Measurements from ENCODE around the gene SAFB2.

Gene SAFB2

GRCh38 chr19:5586300-5587070 is 36.1 kb downstream of the SAFB2 start:
- Mint-ChIP-seq H3K4me3 (no peak overlapping the region), H3K27ac (peak overlapping the region; percentile 71), H3K27me3 (no peaks in the 10 kb centered on the region), H3K4me1 (peaks cover 14% of the 10 kb centered on the region), H3K36me3 (peaks cover 49% of the 10 kb centered on the region), H3K9me3 (no peaks in the 10 kb centered on the region)
- peak; percentile 37 for ATAC-seq

DNA sequence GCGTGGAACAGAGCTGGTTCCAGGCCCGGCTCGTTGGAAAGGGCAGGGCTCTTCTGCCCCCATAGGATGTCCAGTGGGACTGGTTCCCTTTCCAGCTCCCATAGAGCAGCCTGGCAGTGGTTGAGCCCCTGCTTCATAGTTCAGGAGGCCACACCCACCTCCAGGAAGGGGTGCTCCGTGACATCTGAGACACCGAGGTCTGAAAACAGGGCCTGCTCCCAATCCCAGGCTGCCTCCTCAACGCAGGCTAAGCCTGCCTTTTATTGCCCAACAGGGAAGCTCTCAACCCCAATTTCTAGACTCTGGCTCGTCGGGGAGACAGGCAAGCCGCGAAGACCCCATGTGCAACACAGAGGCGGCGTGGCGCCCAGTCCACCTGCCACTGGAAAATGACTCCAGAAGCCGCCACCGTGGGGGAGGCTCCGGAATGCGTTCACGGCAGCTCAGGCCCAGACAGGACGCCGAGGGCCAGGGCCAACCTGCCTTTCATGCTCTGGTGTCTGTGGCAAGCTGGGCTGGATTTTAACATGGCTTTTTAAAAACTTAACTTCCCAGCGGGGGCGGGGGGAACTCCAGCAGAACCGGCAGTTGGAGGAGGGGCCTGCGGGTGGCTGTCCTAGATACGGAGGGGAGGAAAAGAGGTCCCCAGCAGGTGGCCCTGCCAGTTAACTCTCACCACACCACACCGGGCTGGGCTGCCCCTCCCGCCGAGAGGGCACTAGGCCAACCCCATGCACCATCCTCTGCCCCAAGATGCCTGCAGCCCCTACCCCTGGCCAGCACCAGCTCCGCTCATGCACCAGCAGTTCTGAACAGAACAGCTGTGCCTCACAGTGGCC is 36.9 kb downstream of the SAFB2 start:
- H3K9me3 Mint-ChIP-seq: no peaks in the 10 kb centered on the region
- ATAC-seq: peak; percentile 64
- H3K27ac Mint-ChIP-seq: peak overlapping the region; percentile 71
- H3K27me3 Mint-ChIP-seq: no peaks in the 10 kb centered on the region
- H3K4me3 Mint-ChIP-seq: no peak overlapping the region
- peaks cover 44% of the 10 kb centered on the region for H3K36me3 Mint-ChIP-seq
- peaks cover 14% of the 10 kb centered on the region for H3K4me1 Mint-ChIP-seq

DNA sequence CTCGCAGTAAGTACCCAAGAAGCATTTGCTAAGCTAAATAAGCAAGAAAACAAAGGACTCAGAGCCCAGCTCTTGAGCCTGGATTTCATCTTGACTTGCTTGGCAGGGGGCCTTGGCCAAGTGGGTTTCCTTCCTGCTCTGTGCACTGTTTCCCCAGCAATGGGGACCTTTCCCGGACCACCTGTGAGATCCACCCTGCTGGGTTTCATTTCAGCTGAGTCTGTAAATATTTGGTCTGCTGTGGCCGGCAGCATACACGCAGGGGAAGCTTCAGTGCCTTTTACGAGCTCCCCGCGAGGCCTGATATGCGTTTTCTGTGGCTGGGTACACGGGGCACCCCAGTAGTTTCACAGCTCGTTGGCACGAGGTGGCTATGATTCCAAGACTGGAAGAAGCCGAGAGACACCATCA is 42.4 kb downstream of the SAFB2 start:
- H3K9me3 Mint-ChIP-seq: no peaks in the 10 kb centered on the region
- H3K36me3 Mint-ChIP-seq: peaks cover 12% of the 10 kb centered on the region
- no peak overlapping the region for H3K4me3 Mint-ChIP-seq
- H3K4me1 Mint-ChIP-seq: peaks cover 12% of the 10 kb centered on the region
- ATAC-seq: no peak
- no peaks in the 10 kb centered on the region for H3K27me3 Mint-ChIP-seq
- no peak overlapping the region for H3K27ac Mint-ChIP-seq

- ATAC-seq: no peak
- H3K27ac Mint-ChIP-seq: no peak overlapping the region
- H3K36me3 Mint-ChIP-seq: peaks cover 16% of the 10 kb centered on the region
- peaks cover 12% of the 10 kb centered on the region for H3K4me1 Mint-ChIP-seq
- no peaks in the 10 kb centered on the region for H3K27me3 Mint-ChIP-seq
- no peak overlapping the region for H3K4me3 Mint-ChIP-seq
- H3K9me3 Mint-ChIP-seq: peaks cover 1% of the 10 kb centered on the region
Observed at GRCh38 chr19:5579697-5580096, 42.9 kb downstream of the SAFB2 start.

- Mint-ChIP-seq H3K27ac (no peak overlapping the region), H3K9me3 (peaks cover 4% of the 10 kb centered on the region), H3K27me3 (no peaks in the 10 kb centered on the region), H3K4me1 (peaks cover 12% of the 10 kb centered on the region), H3K4me3 (no peak overlapping the region), H3K36me3 (peaks cover 20% of the 10 kb centered on the region)
- ATAC-seq: no peak
Observed at GRCh38 chr19:5579286-5579685, 43.3 kb downstream of the SAFB2 start.

- Mint-ChIP-seq H3K27ac (no peak overlapping the region), H3K36me3 (peaks cover 20% of the 10 kb centered on the region), H3K27me3 (no peaks in the 10 kb centered on the region), H3K4me3 (no peak overlapping the region), H3K9me3 (peaks cover 4% of the 10 kb centered on the region), H3K4me1 (peaks cover 12% of the 10 kb centered on the region)
- ATAC-seq: peak; percentile 83
Observed at GRCh38 chr19:5578097-5578846, 44.3 kb downstream of the SAFB2 start.

DNA sequence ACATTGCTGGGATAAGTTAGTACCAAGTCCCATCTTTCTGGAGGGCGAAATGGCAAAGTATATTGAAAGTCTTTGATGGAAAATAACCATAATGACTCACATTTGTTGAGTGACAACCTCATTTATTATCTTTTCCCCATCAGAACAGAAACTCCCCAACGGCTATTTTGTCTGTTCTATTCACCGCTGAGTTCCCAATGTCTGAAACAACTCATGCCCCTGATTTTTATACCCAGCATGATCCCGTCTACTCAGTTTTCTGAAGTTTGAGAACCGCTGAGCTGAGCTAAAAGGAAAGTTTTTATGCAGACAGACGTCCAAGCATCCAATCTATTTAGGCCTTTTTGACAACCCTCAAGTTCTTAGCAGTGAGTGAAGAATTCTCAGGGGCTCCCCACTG is 47.0 kb downstream of the SAFB2 start:
- peaks cover 4% of the 10 kb centered on the region for H3K9me3 Mint-ChIP-seq
- no peaks in the 10 kb centered on the region for H3K27me3 Mint-ChIP-seq
- no peak overlapping the region for H3K4me3 Mint-ChIP-seq
- no peak overlapping the region for H3K27ac Mint-ChIP-seq
- peaks cover 14% of the 10 kb centered on the region for H3K36me3 Mint-ChIP-seq
- ATAC-seq: no peak
- peaks cover 12% of the 10 kb centered on the region for H3K4me1 Mint-ChIP-seq

DNA sequence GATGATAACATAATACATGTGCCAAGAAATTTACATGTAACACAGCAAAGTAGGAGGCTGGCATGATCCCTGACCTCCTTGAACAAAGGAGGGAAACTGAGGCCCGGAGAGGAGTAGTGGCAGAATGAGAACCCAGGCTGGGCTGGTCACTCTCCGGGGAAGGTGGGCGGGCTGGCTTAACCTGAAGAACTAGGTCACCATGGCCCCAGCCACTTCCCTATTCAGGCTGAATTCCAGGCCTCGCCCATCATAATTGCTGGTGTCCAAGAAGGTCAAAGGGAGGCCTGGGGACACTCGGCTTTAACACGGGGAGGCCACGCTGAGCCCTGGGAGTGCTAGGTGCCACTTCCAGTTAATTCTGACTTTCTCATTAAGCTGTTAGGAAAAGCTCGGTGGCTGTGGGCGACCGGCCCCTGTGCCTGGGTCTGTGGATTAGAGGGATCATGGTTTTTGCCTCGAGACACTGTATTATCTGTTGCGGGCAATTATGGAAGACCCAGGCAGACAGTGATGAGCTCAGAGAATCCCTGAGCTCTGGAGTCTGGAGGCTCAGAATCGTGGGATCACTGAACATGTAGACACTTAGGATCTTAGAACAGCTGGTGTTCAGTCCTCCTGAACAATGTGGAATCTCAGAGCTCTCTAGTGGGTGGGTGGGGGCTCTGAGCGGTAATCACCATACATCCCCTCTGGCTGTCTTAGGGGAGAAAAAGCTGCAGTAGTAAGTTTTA is 49.9 kb downstream of the SAFB2 start:
- Mint-ChIP-seq H3K4me3 (no peak overlapping the region), H3K9me3 (peaks cover 4% of the 10 kb centered on the region), H3K4me1 (peaks cover 2% of the 10 kb centered on the region), H3K36me3 (peaks cover 7% of the 10 kb centered on the region), H3K27me3 (no peaks in the 10 kb centered on the region), H3K27ac (no peak overlapping the region)
- no peak for ATAC-seq

DNA sequence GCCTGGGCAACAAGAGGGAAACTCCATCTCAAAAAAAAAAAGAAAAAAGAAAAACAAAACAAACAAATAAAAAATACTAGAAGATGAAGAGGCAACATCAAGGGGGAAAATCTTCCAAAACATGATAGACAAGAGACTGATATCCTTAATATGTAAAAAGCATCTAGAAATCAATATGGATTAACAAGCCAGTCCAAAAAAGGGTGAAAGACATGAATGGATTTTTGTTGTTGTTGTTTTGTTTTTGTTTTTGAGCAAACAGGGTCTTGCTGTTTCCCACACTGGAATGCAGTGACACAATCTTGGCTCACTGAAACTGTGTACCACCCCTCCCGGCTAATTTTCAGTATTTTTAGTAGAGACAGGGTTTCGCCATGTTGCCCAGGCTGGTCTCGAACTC is 50.8 kb downstream of the SAFB2 start:
- Mint-ChIP-seq H3K27ac (no peak overlapping the region), H3K36me3 (peaks cover 7% of the 10 kb centered on the region), H3K4me3 (no peak overlapping the region), H3K27me3 (no peaks in the 10 kb centered on the region), H3K4me1 (no peaks in the 10 kb centered on the region), H3K9me3 (peaks cover 4% of the 10 kb centered on the region)
- no peak for ATAC-seq

DNA sequence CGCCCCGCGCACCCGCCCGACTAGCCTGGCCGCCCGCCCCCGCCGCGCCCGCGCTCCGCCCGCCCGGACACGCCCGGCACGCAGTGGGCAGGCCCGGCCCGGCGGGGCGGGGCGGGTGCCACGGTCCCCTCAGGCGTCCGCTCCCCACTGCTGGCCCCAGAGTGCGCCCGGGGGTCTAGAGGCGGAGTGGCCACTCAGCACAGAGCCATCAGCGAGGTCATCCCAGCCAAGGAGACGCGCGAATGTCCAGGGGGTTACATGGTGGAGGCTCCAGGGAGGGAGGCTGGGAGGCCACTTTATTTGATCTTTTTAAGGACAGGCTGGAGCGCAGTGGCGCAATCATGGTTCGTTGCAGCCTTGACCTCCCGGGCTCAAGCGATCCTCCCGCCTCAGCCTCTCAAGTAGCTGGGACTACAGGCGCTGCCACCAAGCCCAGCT is 54.6 kb downstream of the SAFB2 start:
- no peak overlapping the region for H3K27ac Mint-ChIP-seq
- peak; percentile 36 for ATAC-seq
- H3K27me3 Mint-ChIP-seq: peaks cover 6% of the 10 kb centered on the region
- H3K9me3 Mint-ChIP-seq: peaks cover 3% of the 10 kb centered on the region
- H3K36me3 Mint-ChIP-seq: no peaks in the 10 kb centered on the region
- H3K4me1 Mint-ChIP-seq: no peaks in the 10 kb centered on the region
- no peak overlapping the region for H3K4me3 Mint-ChIP-seq

GRCh38 chr19:5567360-5567969 is 55.1 kb downstream of the SAFB2 start, which contains the start of gene TINCR:
TINCR (minus strand) TSS chr19:5567953.
- no peak for ATAC-seq
- H3K4me1 Mint-ChIP-seq: no peaks in the 10 kb centered on the region
- H3K27me3 Mint-ChIP-seq: peaks cover 11% of the 10 kb centered on the region
- H3K4me3 Mint-ChIP-seq: no peak within 1 kb of the TSS
- H3K9me3 Mint-ChIP-seq: peaks cover 3% of the 10 kb centered on the region
- no peak within 1 kb of the TSS for H3K27ac Mint-ChIP-seq
- no peaks in the 10 kb centered on the region for H3K36me3 Mint-ChIP-seq

DNA sequence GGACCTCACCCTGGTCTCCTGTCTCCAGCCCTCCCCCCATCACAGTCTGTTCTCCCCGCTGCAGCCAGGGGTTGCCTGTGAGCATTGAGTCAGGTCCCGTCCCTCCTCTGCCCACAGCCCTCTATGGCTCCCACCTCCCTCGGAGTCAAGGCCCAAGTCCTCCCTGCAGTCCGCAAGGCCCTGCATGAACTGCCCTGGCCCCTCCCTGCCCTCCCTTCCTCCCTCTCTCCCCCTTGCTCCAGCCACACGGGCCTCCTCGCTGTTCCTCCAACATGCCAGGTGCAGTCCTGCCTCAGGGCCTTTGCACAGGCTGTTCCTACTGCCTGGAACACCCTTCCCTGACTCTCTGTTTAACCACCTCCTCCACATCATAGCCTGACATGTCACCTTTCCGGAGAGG is 57.6 kb downstream of the SAFB2 start:
- Mint-ChIP-seq H3K27me3 (peaks cover 37% of the 10 kb centered on the region), H3K4me3 (no peak overlapping the region), H3K9me3 (peaks cover 6% of the 10 kb centered on the region), H3K27ac (no peak overlapping the region), H3K4me1 (no peaks in the 10 kb centered on the region), H3K36me3 (peaks cover 6% of the 10 kb centered on the region)
- no peak for ATAC-seq

DNA sequence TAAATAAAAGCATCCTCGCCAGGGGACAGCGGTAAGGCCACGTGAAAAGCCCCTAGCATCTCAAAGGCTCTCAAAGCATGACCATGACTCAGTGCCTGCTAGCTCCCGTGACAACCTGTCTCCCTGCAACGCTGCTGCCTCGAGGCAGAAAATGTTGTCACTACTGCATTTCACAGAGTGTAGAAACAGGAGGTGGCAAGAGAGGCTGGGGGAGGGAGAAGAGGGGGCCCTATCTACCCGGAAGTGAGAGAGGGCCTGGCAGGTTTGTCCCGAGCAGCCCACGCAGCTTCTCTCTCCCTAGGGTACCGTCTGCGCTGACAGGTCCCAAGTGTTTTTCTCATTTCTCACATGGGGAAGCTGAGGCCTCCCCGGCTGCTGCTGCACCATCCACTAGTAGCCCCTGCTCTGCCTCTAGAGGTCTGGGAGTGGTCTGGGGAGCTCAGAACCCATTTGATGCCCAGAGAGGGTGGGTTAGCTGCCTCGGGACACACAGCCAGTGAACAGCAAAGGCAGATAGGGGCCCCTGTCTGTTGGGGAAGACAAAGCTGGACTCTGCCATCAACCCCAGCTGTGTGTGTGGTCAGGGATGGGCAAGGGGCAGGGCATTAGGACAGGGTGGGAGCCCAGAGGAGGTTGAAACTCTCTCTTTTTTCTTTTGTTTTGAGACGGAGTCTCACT is 58.5 kb downstream of the SAFB2 start:
- Mint-ChIP-seq H3K4me1 (no peaks in the 10 kb centered on the region), H3K27me3 (peaks cover 40% of the 10 kb centered on the region), H3K36me3 (peaks cover 6% of the 10 kb centered on the region), H3K9me3 (peaks cover 6% of the 10 kb centered on the region), H3K4me3 (no peak overlapping the region), H3K27ac (no peak overlapping the region)
- ATAC-seq: peak; percentile 64

- Mint-ChIP-seq H3K36me3 (peaks cover 6% of the 10 kb centered on the region), H3K4me3 (no peak overlapping the region)
Observed at GRCh38 chr19:5563008-5563431, 59.6 kb downstream of the SAFB2 start.

More at GRCh38 chr19:5563008-5563431, 59.6 kb downstream of the SAFB2 start:
- Mint-ChIP-seq H3K4me1 (no peaks in the 10 kb centered on the region), H3K9me3 (peaks cover 12% of the 10 kb centered on the region), H3K27me3 (peaks cover 49% of the 10 kb centered on the region), H3K27ac (no peak overlapping the region)
- ATAC-seq: no peak
